Measurements from ENCODE around the gene CCR5AS.
"Not testable (repeated sequence)": the region's sequence is repeated elsewhere in the genome, so short reads cannot be mapped to it uniquely, and the experiment has no call there.

The CCR5AS gene

DNA sequence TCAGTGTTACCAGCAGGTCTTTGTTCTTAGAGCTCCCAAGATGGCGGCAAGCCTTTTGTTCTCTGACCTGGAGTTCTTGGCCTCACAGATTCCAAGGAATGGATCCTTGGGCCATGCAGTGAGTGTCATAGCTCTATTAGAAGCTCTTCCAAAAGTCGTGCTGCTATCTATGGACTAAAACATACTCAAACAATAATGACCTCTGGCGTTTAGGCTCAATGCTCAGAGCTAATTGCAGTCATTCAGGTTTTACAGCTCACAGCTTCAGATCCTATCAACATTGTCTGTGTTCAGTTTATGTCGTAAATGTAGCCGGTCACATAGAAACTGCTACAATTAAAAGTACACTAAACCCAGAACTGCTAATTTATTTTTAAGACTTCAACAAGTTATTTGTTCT lies 22.4 kb upstream of the CCR5AS start:
- no peak for TF ChIP-seq POLR2A (IDR thresholded peaks at IDR 0.05)
- TF ChIP-seq, protein P1, sequence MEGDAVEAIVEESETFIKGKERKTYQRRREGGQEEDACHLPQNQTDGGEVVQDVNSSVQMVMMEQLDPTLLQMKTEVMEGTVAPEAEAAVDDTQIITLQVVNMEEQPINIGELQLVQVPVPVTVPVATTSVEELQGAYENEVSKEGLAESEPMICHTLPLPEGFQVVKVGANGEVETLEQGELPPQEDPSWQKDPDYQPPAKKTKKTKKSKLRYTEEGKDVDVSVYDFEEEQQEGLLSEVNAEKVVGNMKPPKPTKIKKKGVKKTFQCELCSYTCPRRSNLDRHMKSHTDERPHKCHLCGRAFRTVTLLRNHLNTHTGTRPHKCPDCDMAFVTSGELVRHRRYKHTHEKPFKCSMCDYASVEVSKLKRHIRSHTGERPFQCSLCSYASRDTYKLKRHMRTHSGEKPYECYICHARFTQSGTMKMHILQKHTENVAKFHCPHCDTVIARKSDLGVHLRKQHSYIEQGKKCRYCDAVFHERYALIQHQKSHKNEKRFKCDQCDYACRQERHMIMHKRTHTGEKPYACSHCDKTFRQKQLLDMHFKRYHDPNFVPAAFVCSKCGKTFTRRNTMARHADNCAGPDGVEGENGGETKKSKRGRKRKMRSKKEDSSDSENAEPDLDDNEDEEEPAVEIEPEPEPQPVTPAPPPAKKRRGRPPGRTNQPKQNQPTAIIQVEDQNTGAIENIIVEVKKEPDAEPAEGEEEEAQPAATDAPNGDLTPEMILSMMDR (IDR thresholded peaks at IDR 0.05), result no peak
- Histone ChIP-seq H3K36me3 (replicated peaks in 1 of 2) (no peaks in the 10 kb centered on the region), H3K9me3 (replicated peaks in 1 of 3) (peaks cover 0 to 3% (median 0%) of the 10 kb centered on the region in 3 donors), H3K4me3 (no peak overlapping the region), H3K27me3 (no peaks in the 10 kb centered on the region), H3K27ac (no peak overlapping the region), H3K4me1 (replicated peaks in 1 of 2) (no peaks in the 10 kb centered on the region)
- 70 to 79% (median 72%) methylated on average over 5 of the region's 5 CpGs for WGBS, 4 donors
- intact Hi-C loops (cut with DNase I), result no loop called here
- no peak for DNase-seq

- TF ChIP-seq POLR2A (IDR thresholded peaks at IDR 0.05), result no peak
- TF ChIP-seq, protein P1 (IDR thresholded peaks at IDR 0.05), result no peak
- H3K4me1 ChIP-seq (replicated peaks in 1 of 2), result no peaks in the 10 kb centered on the region
- intact Hi-C loops (cut with DNase I), result no loop called here
- WGBS, 4 donors, result 74 to 89% (median 80%) methylated on average over 8 to 10 of the region's 10 CpGs
- peaks cover 0 to 3% (median 0%) of the 10 kb centered on the region in 3 donors for H3K9me3 ChIP-seq (replicated peaks in 1 of 3)
- no peaks in the 10 kb centered on the region for H3K36me3 ChIP-seq (replicated peaks in 1 of 2)
- no peak overlapping the region for H3K27ac ChIP-seq
- H3K4me3 ChIP-seq, result no peak overlapping the region
- DNase-seq, result no peak
- no peaks in the 10 kb centered on the region for H3K27me3 ChIP-seq
Measured at GRCh38 chr3:46427916-46428833, 21.3 kb upstream of the CCR5AS start.

- 67 to 78% (median 72%) methylated on average over 8 of the region's 8 CpGs for WGBS, 4 donors
- H3K27me3 ChIP-seq; H3K4me1 ChIP-seq (replicated peaks in 1 of 2); H3K36me3 ChIP-seq (replicated peaks in 1 of 2); H3K9me3 ChIP-seq (replicated peaks in 1 of 3); intact Hi-C loops (cut with DNase I); DNase-seq; H3K4me3 ChIP-seq; H3K27ac ChIP-seq: not testable (repeated sequence)
- TF ChIP-seq, protein P1 (IDR thresholded peaks at IDR 0.05), result peak in 1 of 6 experiments; percentile 15
Measured at GRCh38 chr3:46427404-46427803, 20.5 kb upstream of the CCR5AS start.

- H3K27ac ChIP-seq; H3K4me1 ChIP-seq (replicated peaks in 1 of 2); intact Hi-C loops (cut with DNase I); DNase-seq; H3K4me3 ChIP-seq; H3K9me3 ChIP-seq (replicated peaks in 1 of 3); H3K27me3 ChIP-seq; H3K36me3 ChIP-seq (replicated peaks in 1 of 2): not testable (repeated sequence)
- 62 to 78% (median 64%) methylated on average over 4 of the region's 4 CpGs for WGBS, 4 donors
Measured at GRCh38 chr3:46426476-46426875, 19.6 kb upstream of the CCR5AS start.

DNA sequence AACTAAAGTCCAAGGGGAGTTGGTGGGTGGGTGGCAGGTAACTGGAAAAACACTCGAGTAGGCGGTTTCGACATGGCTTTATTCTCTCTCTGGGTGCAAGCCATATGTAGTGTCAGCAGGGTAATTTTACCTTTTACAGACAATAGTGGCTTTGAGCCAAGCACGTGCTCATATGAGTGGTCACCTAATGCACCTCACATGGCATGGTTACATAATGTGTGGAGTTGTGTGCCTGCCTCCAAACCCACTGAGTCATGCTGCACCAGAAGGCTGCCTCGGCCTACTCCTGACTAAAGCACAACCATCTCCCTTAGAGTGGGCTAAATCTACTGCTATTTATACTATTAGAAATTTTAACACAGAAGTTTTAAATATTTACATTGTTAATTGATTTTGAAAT lies 16.7 kb upstream of the CCR5AS start:
- Histone ChIP-seq H3K27me3 (no peaks in the 10 kb centered on the region), H3K4me3 (no peak overlapping the region), H3K36me3 (replicated peaks in 1 of 2) (no peaks in the 10 kb centered on the region), H3K27ac (no peak overlapping the region), H3K9me3 (replicated peaks in 1 of 3) (no peaks in the 10 kb centered on the region), H3K4me1 (replicated peaks in 1 of 2) (no peaks in the 10 kb centered on the region)
- no peak for DNase-seq
- TF ChIP-seq, protein P1 (IDR thresholded peaks at IDR 0.05), result no peak
- intact Hi-C loops (cut with DNase I), result no loop called here
- WGBS, 4 donors, result 88 to 93% (median 92%) methylated on average over 5 of the region's 5 CpGs
